Left cardiac atrium (tissue), 4 donors: ENCODE measurements around the gene ANKS1A. TPM values are rescaled to one million over a fixed set of nuclear protein-coding genes. Genes with fewer than 3 reads are reported as not detected.

Experiments
- ATAC-seq, 2 donors: fragments of 200-7000 bp; cut with Tn5 transposase; one replicate each; pipeline ENCODE4 v1.9.1; 2020; ENCODE audit warnings: mild to moderate bottlenecking in 2 of 2, moderate library complexity in 2 of 2
- DNase-seq: peaks from one replicate; pipeline ENCODE4 v3.0.0-alpha.2; 2020
- intact Hi-C, 2 donors: fragments of 100-400 bp; cut with DNase I; formaldehyde crosslinking; loops; one replicate each; pipeline versions ENCODE4 v1.14.1 to v1.15.1; 2022 to 2023
- total RNA-seq, 2 donors: library from RNA; stranded (reverse); fragmentation: NEBNext Ultra II Directional; extraction: Animal tissue kit (Norgen Biotek cat#: 25700); gene quantifications; one replicate each; pipeline ENCODE4 v1.2.1, GENCODE V29; 2021
- donor health status: DM: no; HTN: yes; CAD: no.
- donor health status: DM: no; HTN: yes; CAD: no; lungs with severe emphysema.
- donor health status: DM: yes; HTN: yes; CAD: no.
- donor health status: Dilated cardiomyopathy.

The ANKS1A gene
- total RNA-seq, 2 donors from 2014 or later: 20.9 to 26.4 TPM

DNA sequence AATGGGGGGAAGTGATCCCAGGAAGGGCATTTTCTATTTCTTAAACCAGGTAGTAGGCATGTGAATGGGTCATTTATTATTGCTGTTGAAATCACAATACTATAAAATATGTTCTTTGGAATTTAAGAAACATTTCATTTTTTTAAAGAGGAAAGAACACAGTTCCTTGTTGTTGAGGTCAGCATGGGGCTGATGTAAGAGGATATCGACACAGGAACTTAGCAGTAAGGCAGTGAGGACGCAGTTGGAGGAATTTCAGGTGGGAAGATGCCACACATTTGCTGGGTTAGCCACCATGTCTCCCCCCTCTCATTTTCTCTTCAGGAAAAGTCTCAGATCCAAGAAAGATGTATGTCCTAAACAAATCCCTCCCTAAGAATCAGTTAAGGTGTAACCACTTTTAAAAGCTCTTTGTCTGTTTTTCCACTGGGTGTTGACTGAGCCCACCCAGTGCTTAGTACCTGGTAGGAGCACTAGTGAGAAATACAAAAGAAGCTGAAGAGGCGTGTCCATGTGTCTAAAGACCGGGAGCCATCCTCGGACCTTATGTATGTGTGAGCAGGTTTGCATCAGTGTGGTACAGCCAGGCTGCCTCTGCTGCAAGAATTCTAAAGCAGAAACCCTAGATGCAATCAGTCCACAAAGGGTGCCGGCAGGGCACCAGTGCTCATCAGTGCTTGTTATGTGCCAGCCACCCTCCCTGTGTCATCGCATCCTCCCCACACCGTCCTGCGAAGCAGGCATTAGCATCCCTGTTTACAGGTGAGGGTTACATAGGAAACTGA, 153.2 kb downstream of the ANKS1A start:
- ATAC-seq: no peak
- intact Hi-C loops: no loop called here
- no peak for DNase-seq

DNA sequence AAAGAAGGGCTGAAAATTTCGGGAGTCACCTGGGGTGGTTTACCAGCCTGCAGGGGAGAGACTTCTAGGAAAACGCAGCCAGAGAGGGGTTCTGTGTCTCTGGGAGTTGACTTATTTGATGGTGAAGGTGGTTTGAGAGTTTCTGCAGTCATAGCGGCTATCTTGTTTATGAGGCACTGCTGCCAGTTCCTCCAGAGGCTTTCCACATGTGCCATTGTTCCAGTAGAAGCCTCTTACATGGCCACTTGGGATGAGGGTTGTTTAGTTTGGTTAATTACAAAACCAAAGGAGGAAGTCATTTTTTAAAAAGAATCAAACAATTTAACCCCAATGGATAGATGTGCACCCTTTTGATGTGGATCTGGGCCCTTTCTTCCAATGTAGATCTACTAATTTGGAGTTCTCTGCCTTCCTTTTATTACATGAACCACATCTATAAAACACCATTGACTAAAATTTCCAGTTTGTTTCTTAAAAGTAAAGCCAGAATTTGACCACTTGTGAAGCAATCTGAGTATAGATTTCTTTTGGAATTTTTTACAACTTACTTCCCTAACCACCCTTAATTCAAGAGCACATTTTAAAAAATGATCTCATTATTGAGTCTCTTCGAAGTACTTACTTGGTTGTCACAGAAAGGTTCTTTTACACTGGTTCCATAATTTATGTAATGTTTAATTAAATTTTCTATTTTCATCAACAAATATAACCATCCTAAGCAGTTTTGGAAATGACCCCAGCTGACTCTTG, 154.5 kb downstream of the ANKS1A start:
- intact Hi-C loops: no loop called here
- DNase-seq: no peak
- no peak for ATAC-seq

DNA sequence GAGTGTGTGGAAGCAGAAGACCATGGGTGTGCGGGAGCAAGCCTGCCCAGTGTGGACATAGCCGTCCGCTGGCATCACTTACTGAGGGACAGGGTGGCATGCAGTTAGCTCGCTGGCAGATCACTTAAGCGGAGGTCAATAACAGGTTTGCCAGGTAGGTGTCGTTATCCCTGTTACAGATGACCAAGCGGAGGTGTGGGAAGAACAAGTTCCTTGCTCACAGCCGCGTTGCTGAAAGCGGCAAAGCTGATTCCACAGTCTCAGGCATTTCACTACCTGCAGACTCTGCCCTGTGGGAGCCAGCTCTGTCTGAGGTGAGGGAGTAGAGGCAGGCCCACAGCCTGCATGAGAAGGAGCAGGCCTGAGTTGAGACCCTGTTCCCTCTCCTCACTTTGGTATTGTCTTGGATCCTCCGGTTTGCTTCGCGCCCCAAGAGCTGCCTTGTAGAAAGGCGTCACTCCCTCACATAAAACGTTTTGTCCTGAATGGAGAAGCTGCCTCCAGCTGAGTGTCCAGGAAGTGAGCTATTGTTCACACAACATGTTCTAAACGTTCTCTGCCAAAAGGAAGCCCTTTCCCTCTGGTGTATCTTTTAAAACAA, 155.2 kb downstream of the ANKS1A start:
- intact Hi-C loops: no loop called here
- ATAC-seq (peak; percentile 28 to 50), DNase-seq (no peak)

DNA sequence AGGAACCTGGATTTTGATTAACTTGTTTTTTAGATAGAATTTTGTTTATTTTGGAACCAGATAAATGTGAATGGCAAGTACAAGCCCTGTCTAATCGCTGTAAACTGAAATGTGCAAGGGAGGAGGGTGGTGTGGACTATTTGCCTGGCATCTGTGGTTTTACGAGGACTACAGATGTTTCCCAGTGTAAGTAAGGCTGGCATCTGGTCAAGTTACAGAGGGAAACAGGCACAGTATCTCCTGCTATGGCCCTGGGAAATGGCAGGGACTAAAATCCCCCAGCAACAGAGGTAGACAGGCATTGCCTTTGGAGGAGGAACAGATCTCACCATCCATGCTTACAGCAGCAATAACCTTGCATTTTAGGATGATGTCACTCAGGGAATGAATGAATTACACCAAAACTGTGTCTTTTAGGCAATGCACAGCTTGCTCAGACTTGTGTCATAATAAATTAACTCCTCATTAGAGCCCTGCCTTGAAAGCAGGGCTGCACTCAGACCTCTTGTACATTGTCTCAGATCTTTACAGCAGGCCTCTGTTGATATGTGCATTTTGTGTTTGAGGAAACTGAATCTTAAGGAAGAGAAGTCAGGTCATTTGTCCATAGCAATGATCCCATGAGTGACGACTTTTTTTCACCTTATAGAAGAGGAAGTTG, 155.8 kb downstream of the ANKS1A start:
- DNase-seq (no peak), ATAC-seq (peak; percentile 9)
- intact Hi-C loops: no loop called here

DNA sequence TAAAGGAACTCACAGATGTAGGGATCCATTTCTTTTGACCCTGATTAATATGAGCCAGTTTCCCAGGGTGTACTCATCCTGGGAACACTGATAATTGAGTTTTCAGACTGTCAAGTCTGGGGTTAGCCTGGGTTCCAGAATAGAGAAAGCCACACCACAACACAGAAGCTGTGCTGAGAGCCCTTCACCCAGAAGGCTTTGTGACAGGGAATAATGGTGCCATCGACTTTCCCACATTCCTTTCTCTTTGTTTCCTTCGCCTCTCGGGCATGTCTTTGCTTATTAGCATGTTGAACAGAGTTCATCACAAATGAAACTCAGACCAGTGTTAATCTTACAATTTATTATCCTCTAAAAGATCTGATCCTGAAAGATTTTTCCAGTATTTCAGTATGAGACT, 157.0 kb downstream of the ANKS1A start:
- ATAC-seq: no peak
- intact Hi-C loops: no loop called here
- no peak for DNase-seq

DNA sequence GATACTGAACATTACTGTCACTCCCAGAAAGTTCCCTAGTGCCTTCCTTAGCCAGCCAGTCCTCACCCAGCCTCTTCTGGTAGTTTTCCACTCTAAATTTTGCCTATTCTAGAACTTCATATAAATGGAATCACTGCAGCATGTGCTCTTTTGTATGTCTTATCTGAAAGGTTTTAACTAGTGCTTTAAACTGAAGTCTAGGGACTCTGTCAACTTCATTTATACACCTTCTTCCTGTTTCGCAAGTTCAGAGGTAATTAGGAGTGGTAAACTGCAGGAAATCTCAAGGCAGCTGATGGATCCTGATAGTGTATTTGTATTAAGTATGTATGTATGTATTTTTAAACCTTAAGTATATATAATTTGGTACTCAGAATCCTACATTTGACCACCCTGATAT, 157.8 kb downstream of the ANKS1A start:
- intact Hi-C loops: no loop called here
- ATAC-seq: peak in 1 of 2 donors; percentile 2
- DNase-seq: no peak

DNA sequence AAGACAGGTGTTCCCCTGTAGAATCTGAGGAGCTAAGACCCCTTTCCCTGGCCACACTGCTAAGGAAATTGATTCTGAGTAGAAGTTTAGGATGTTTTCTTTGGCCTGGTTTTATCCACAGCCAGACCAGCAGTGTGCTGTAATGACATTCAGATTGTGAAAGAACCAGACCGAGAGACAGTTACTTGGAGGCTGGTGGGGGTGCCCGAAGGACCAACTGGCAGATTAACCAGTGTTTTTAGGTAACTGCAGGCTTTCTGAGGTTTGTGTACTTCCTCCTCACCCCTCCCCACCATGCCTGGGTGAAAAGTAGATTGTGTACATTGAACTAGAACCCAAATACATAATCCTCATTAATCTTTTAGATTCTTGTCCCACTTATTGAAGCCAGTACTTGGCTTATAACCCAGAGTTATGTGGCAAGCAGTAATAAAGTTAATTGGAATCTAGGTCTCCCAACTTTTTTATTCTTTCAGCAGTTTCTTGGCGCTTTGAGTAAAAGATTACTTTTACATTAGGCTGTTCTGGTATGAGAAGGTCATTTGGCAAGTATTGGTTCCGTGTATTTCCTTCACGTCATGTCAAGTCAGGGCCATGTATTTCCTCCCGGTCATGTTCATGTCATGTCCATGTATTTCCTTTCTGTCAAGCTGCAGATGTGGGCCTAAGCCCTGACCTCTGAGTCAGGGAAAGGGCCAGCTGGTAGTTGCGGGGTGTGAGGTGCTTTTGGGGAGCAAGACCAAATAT, 158.4 kb downstream of the ANKS1A start:
- ATAC-seq: peak; percentile 51 to 61
- no peak for DNase-seq

DNA sequence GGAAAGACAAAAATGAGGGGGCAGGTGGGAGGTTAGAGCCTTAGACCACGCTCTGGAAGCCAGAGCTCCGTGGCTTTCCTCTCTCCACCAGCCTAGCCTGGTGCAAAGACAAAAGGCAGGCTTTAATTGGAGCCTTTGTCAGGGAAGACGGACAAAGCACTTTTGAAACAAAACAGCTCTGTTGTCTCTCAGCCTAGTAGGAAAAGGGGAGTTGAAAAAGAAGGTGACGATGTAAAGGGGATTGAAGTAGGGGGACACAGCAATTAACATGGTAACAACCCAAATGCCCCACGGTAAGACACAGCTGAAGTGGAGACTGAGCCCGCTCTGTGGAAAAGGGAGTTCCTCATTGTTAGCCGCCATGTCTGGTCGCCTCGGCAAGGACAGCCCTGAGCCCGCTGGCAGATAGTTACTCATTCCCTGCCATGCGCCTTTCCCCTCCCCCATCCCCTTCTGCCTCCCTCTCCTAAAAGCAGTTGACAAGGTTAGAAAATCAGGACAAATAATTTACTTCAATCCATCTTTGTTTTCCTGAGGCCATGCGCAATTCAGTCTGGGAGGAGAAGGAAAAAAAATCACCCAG, 159.1 kb downstream of the ANKS1A start:
- intact Hi-C loops: no loop called here
- ATAC-seq (no peak), DNase-seq (no peak)

More for the DNA sequence above, 158.4 kb downstream of the ANKS1A start:
- intact Hi-C loops: no loop called here

DNA sequence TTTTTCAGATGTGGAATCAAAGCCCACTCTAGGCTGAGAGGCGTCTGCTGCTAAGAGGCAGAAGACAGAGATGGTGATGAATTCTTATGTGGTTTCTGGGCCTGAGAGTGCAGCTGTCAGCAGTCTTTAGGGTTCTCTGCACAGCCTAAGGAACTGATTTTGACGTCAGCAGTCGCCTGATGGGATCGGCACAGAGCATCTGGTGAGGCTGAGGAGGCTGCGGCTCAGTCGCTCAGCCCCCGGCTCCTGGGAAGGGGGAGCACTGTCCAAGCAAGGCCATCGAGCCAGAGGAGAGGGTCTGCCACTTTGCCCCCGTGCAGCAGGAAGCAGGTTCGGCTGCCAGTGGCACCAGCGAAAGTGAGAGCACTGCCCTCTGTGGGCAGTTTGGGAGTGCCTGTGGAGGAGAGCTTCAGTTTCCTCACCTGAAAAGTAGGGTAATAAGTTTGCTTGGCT, 159.6 kb downstream of the ANKS1A start:
- DNase-seq (no peak), ATAC-seq (peak; percentile 42 to 54)
- intact Hi-C loops: no loop called here

DNA sequence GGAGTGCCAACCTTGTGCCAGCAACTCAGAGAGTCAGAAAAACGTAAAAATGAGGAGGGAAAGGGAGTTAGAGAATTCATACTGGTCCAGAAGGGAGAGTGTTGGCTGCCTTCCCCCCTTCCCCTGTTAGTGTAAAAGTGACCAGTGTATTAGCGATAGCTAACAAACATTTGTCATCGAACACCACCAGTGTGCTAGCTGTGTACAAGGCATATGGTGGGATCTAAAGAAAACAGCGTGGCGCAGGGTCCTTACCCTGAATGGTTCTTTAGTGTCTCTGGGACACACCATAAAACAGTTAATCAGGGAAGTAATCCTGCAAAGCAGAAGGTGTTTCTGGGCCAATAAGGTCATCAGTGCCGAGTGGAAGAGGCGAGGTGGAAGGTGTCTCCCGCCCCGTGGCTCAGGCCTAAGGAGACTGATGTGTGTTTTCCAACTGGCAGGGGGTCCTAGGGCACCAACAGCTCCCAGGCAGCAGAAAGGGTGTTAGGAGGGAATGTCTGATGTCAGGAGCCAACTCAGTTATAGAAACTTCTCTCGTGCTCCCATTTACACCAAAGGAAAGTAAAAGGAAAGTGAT, 160.2 kb downstream of the ANKS1A start:
- intact Hi-C loops: no loop called here
- ATAC-seq: no peak
- DNase-seq: no peak

DNA sequence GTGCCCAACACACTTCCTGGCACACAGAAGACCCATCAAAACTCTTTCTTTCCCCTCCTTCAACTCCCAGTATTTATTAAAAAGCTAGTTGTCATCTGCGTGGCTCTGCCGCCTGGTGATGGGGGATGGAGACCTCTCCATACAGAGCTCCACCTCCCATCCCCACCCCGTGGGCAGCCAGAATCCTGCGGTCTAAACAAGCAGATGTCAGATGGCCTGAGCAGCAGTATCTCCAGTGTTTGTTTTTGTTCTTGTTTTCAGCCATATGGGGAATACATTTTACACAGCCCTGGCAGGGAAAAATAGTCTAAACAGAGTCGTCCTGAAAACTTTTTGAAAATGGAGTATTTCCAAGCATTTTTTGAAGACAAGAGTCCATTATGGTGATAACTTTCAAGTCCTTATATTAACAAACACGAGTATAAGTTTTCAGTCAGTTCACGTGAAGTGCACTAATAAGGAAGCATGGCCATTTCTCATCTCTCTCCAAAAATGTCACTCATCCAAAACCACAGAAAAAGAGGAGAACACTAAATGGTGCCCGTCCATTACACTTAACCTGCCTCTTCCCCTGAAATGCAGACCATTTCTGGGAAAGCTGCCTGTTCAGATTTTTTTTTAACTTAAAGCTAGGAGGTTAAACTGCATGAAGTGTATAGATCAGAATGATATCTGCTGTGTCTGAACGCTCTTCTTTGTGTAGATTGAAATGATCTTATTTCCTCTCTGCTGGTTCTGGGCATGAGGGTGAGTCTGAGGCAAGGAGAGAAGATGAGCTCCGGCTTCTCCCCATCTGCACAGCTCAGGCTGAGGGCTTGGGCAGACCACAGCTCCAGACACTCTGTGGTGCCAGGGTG, 161.1 kb downstream of the ANKS1A start:
- intact Hi-C loops: loop anchor here in 1 of 2 donors (10.0 kb wide), 1 partner anchor 55 kb away; no protein-coding TSS in a partner anchor
- DNase-seq: no peak
- peak; percentile 23 to 54 for ATAC-seq

DNA sequence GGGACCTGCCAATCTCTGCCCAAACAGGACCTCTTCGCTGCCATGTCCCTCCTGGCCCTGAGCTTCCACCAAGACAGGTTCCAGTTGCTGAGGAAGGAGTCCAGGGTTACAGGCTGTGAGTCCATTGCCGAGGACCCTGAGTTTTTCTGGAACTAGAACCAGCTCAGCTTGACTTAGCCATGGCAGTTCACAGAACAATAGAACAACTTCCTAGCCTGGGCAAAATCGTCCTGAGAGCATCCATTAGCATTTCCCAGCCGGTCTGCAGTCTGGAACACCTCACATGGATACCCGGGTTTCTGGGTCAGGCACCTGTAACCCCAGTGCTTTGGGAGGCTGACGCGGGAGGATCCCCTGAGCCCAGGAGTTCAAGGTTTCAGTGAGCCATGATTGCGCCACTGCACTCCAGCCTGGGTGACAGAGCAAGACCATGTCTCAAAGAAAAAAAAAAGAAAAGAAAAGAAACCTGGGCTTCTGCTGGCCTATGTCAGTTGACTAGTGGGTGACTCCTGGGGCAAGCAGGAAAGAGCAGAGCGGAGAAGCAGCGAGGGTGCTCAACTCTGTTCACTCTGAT, 161.8 kb downstream of the ANKS1A start:
- intact Hi-C loops: loop anchor here in 1 of 2 donors (10.0 kb wide), 1 partner anchor 56 kb away; no protein-coding TSS in a partner anchor
- DNase-seq (no peak), ATAC-seq (no peak)

DNA sequence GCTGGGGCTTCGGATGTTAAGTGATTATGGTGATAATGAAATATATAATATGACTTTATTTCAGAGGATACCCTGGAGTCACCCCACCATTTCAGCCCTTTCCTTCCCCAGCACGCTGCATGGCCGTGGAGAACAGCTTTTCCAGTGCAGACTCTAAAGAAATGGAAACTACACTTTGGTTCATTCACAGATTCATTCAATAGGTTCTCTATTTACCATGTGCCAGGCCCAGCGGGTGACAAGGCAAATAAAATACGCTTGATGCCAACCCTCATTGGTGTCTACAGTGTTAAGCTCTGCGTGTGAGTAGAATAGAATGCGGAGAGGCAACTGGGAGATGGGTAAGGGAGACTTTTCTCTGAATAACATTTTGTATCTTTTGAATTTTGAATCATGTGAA, 162.3 kb downstream of the ANKS1A start:
- no peak for ATAC-seq
- DNase-seq: no peak
- intact Hi-C loops: loop anchor here in 1 of 2 donors (10.0 kb wide), 1 partner anchor 57 kb away; no protein-coding TSS in a partner anchor

DNA sequence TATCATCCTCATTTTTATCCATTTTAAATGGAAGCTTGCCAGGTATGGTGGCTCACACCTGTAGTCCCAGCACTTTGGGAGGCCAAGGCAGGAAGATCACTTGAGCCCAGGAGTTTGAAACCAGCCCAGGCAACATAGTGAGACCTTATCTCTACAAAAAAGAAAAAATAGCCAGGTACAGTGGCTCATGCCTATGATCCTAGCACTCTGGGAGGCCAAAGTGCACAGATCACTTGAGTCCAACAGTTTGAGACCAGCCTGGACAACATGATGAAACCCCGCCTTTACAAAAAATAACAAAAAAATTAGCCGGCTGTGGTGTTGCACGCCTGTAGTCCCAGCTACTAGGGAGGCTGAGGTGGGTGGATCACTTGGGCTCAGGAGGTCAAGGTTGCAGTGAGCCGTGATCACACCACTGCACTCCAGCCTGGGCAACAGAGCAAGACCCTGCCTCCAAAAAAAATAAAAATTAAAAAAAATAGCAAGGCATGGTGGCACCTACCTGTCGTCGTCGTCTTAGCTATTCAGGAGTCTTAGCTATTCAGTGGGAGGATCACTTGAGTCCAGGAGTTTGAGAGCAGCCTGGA, 163.0 kb downstream of the ANKS1A start:
- ATAC-seq: no peak
- intact Hi-C loops: loop anchor here in 1 of 2 donors (10.0 kb wide), 1 partner anchor 57 kb away; no protein-coding TSS in a partner anchor
- DNase-seq: no peak

DNA sequence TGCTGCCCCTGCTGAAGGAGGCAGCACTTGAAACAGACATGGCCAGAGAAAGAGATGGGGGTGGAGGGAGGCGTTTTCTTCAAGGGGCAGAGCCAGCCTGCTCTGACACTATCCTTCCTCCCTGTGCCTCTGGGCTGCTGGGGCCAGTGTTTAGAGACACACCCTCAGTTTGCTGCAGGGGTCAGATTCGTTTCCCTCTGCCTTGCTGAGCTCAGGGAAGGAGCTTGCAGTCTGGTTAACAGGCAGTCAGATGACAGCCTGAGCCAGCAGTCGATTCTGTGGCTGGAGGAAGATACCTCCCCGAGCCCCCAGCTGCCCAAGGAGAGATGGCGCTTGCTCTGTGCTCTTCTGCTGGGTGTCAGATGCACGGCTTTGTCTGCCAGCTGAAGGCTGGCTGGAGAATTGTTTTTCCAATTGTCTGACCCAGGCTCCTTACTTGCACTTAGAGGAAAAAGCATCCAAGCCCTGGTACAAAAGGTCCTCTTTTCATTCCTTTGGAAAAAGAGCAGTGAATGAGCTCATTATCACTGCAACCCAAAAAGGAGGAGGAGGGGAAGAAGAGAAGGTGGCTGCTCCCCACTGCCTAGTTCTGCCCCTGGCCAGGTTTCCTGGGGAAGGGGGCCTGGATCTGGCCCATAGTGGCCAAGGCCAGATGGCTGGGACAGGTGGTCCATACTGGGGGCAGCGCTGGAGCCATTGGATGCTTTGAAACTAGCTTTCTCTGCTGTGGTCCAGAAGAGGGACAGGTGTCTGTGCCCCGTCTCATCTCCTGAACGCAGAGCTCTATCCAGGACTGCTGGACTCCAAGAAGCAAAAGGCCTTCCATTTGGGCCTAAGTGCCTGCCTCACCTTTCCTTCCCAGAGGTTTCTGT, 163.9 kb downstream of the ANKS1A start:
- intact Hi-C loops: loop anchor here in 1 of 2 donors (10.0 kb wide), 1 partner anchor 58 kb away; no protein-coding TSS in a partner anchor
- DNase-seq (peak; percentile 54), ATAC-seq (peak; percentile 35 to 55)
